GM23338 (cell line): ENCODE measurements around the gene SPANXC. TPM values are rescaled to one million over a fixed set of nuclear protein-coding genes. Genes with fewer than 3 reads are reported as not detected.

ENCODE experiments used
- ATAC-seq: fragments of 200-7000 bp; cut with Tn5 transposase; 3 replicates; pipeline ENCODE4 v1.9.1; 2020
- DNase-seq: peaks from one replicate; pipeline ENCODE4 v3.0.0-alpha.2; 2015; ENCODE audit warnings: low spot score
- H2AFZ ChIP-seq: fragments of 200-600 bp; sonication (generic); 2 replicates; pipeline ENCODE4 v1.8.0; 2016; ENCODE audit warnings: antibody characterized with exemption, mild to moderate bottlenecking, moderate library complexity
- H3F3A ChIP-seq: fragments of 200-600 bp; sonication (generic); replicated peaks from 2 replicates; pipeline ENCODE4 v1.8.0; 2017; ENCODE audit warnings: antibody characterized with exemption, mixed run types, low read depth
- H3K27ac ChIP-seq: fragments of 200-600 bp; sonication (generic); 2 replicates; pipeline ENCODE4 v1.6.1; 2016; ENCODE audit warnings: low read depth
- H3K27me3 ChIP-seq: fragments of 200-600 bp; sonication (generic); 2 replicates; pipeline ENCODE4 v1.8.0; 2016; ENCODE audit warnings: mild to moderate bottlenecking, mixed run types, moderate library complexity; ENCODE audit not compliant: insufficient read depth
- H3K36me3 ChIP-seq: fragments of 200-600 bp; sonication (generic); 2 replicates; pipeline ENCODE4 v1.8.0; 2016; ENCODE audit warnings: mild to moderate bottlenecking; ENCODE audit not compliant: insufficient read depth
- H3K4me1 ChIP-seq: fragments of 200-600 bp; sonication (generic); 2 replicates; pipeline ENCODE4 v1.8.0; 2016; ENCODE audit warnings: mild to moderate bottlenecking, moderate library complexity; ENCODE audit not compliant: insufficient read depth
- H3K4me2 ChIP-seq: fragments of 200-600 bp; sonication (generic); 2 replicates; pipeline ENCODE4 v1.7.1; 2017; ENCODE audit warnings: mixed run types
- H3K4me3 ChIP-seq: fragments of 200-600 bp; sonication (generic); 2 replicates; pipeline ENCODE4 v1.6.1; 2016; ENCODE audit warnings: mixed run types
- H3K79me2 ChIP-seq: fragments of 200-600 bp; sonication (generic); replicated peaks from 2 replicates; pipeline ENCODE4 v1.8.0; 2017; ENCODE audit warnings: mild to moderate bottlenecking; ENCODE audit not compliant: insufficient read depth
- H3K9me2 ChIP-seq: fragments of 200-600 bp; sonication (generic); 2 replicates; pipeline ENCODE4 v1.8.0; 2017; ENCODE audit not compliant: insufficient read depth
- H4K20me1 ChIP-seq: fragments of 200-600 bp; sonication (generic); replicated peaks from 2 replicates; pipeline ENCODE4 v1.8.0; 2017; ENCODE audit warnings: mild to moderate bottlenecking; ENCODE audit not compliant: insufficient read depth
- H3K27ac Mint-ChIP-seq: 2 replicates; pipeline ENCODE4 v1.8.0; 2020; ENCODE audit warnings: inconsistent platforms, mild to moderate bottlenecking, moderate library complexity, mixed read lengths
- H3K27me3 Mint-ChIP-seq: 3 replicates; pipeline ENCODE4 v1.8.0; 2022; ENCODE audit warnings: low read depth, mild to moderate bottlenecking, moderate library complexity, mixed read lengths, inconsistent platforms; ENCODE audit not compliant: insufficient read depth, poor library complexity
- H3K36me3 Mint-ChIP-seq: 3 replicates; pipeline ENCODE4 v1.8.0; 2021; ENCODE audit warnings: low read depth, mild to moderate bottlenecking, inconsistent platforms, moderate library complexity, mixed read lengths
- H3K4me1 Mint-ChIP-seq: 3 replicates; pipeline ENCODE4 v1.8.0; 2020; ENCODE audit warnings: mild to moderate bottlenecking, inconsistent platforms, mixed read lengths
- H3K4me3 Mint-ChIP-seq: 3 replicates; pipeline ENCODE4 v1.8.0; 2021; ENCODE audit warnings: moderate library complexity, mild to moderate bottlenecking, inconsistent platforms, mixed read lengths
- H3K9me3 Mint-ChIP-seq: 3 replicates; pipeline ENCODE4 v1.8.0; 2020; ENCODE audit warnings: moderate library complexity, mild to moderate bottlenecking, inconsistent platforms, mixed read lengths
- CREB1 ChIP-seq: fragments of 250-450 bp; sonication (Bioruptor Pico); IDR thresholded peaks from 2 replicates; pipeline ENCODE4 v1.5.0; 2020; ENCODE audit warnings: low read depth, mild to moderate bottlenecking, moderate library complexity
- CTCF ChIP-seq, 2 experiments: fragments of 200-600 bp in 1 of 2; sonication (generic) in 1 of 2; conservative IDR thresholded peaks; 2 replicates each; pipeline versions ENCODE4 v1.5.1 to v1.6.1; 2016 to 2017; ENCODE audit warnings: antibody characterized with exemption in 2 of 2, low read depth in 2 of 2, mild to moderate bottlenecking in 2 of 2, moderate library complexity in 1 of 2
- ETS1 ChIP-seq: IDR thresholded peaks from 2 replicates; pipeline ENCODE4 v1.6.1; 2016; ENCODE audit warnings: antibody characterized with exemption
- EZH2 ChIP-seq: fragments of 200-600 bp; sonication (generic); IDR thresholded peaks from one replicate; pipeline ENCODE4 v1.8.0; 2017; ENCODE audit warnings: antibody characterized with exemption, mild to moderate bottlenecking, low read depth; ENCODE audit not compliant: unreplicated experiment
- EZH2phosphoT487 ChIP-seq: fragments of 200-600 bp; sonication (generic); IDR thresholded peaks from one replicate; pipeline ENCODE4 v1.8.1; 2018; ENCODE audit warnings: antibody characterized with exemption; ENCODE audit not compliant: unreplicated experiment
- JUNB ChIP-seq: IDR thresholded peaks from one replicate; pipeline ENCODE4 v1.6.1; 2016; ENCODE audit warnings: antibody characterized with exemption; ENCODE audit not compliant: unreplicated experiment
- NANOG ChIP-seq: IDR thresholded peaks from 2 replicates; pipeline ENCODE4 v1.6.1; 2016; ENCODE audit warnings: antibody characterized with exemption, borderline replicate concordance
- POLR2AphosphoS5 ChIP-seq: IDR thresholded peaks from 2 replicates; pipeline ENCODE4 v1.6.1; 2016; ENCODE audit warnings: antibody characterized with exemption, low read depth
- REST ChIP-seq: IDR thresholded peaks from one replicate; pipeline ENCODE4 v1.6.1; 2018; ENCODE audit warnings: antibody characterized with exemption; ENCODE audit not compliant: unreplicated experiment
- STAT1 ChIP-seq: IDR thresholded peaks from one replicate; pipeline ENCODE4 v1.6.1; 2016; ENCODE audit warnings: antibody characterized with exemption; ENCODE audit not compliant: unreplicated experiment
- ZNF114 ChIP-seq: fragments of 250-450 bp; sonication (Bioruptor Pico); IDR thresholded peaks from 2 replicates; pipeline ENCODE4 v1.5.0; 2020; ENCODE audit warnings: mild to moderate bottlenecking, moderate library complexity
- ZNF331 ChIP-seq: fragments of 250-450 bp; sonication (Bioruptor Pico); IDR thresholded peaks from 2 replicates; pipeline ENCODE4 v1.5.0; 2020; ENCODE audit warnings: low read depth, mild to moderate bottlenecking, moderate library complexity
- ZNF462 ChIP-seq: fragments of 250-450 bp; sonication (Bioruptor Pico); IDR thresholded peaks from 2 replicates; pipeline ENCODE4 v1.5.0; 2020; ENCODE audit warnings: mild to moderate bottlenecking, moderate library complexity
- polyA plus RNA-seq: library from polyadenylated mRNA; unstranded; fragments of >200 nt; fragmentation: Nextera tagmentation; extraction: Ambion mirVana; gene quantifications from 2 replicates; pipeline ENCODE4 v1.2.1, GENCODE V29; 2016
- total RNA-seq: library from RNA; depleted of rRNA; stranded (reverse); fragments of >200 nt; shearing (Covaris generic); gene quantifications from 2 replicates; pipeline ENCODE4 v1.2.3, GENCODE V29; 2014

Gene SPANXC
- total and polyA plus RNA-seq, 2 experiments from 2014 or later = not detected

- DNase-seq = no peak
Observed at GRCh38 chrX:141221611-141222010, 20.7 kb downstream of the SPANXC start.

More at GRCh38 chrX:141221611-141222010, 20.7 kb downstream of the SPANXC start:
- H3K4me2 ChIP-seq = no peak overlapping the region
- H2AFZ ChIP-seq = no peak overlapping the region
- H3K4me1 ChIP-seq = no peaks in the 10 kb centered on the region
- Mint-ChIP-seq H3K27me3 (no peaks in the 10 kb centered on the region), H3K27ac (no peak overlapping the region), H3K36me3 (no peaks in the 10 kb centered on the region), H3K9me3 (0 out of 3 replicates have a peak, but pooled peaks cover 2% of the 10 kb centered on the region), H3K4me1 (no peaks in the 10 kb centered on the region), H3K4me3 (no peak overlapping the region)
- no peaks in the 10 kb centered on the region for H4K20me1 ChIP-seq
- H3K9me2 ChIP-seq = no peaks in the 10 kb centered on the region
- H3K4me3 ChIP-seq = no peak overlapping the region
- TF ChIP-seq NANOG (no peak), ZNF331 (CRISPR knock-in tag) (no peak), ETS1 (no peak), CTCF (conservative IDR thresholded peaks at IDR 0.05; ENCODE audit: low read depth in 2 of 2) (no peak), EZH2phosphoT487 (no peak), CREB1 (CRISPR knock-in tag) (no peak), JUNB (no peak), ZNF462 (CRISPR knock-in tag) (no peak), POLR2AphosphoS5 (no peak), REST (no peak), STAT1 (no peak), ZNF114 (no peak), EZH2 (no peak)
- H3F3A ChIP-seq = no peaks in the 10 kb centered on the region
- no peaks in the 10 kb centered on the region for H3K36me3 ChIP-seq
- no peak for ATAC-seq
- no peaks in the 10 kb centered on the region for H3K79me2 ChIP-seq
- H3K27me3 ChIP-seq = no peaks in the 10 kb centered on the region
- no peak overlapping the region for H3K27ac ChIP-seq
